HepG2 (cell line): ENCODE data around the gene DCPS.

ENCODE experiments used
- CTCF ChIP-seq: sonication (generic); formaldehyde crosslinking; IDR thresholded peaks from 2 replicates; pipeline ENCODE4 v1.5.0; 2020; ENCODE audit warnings: mild to moderate bottlenecking, missing genetic modification reagents, moderate library complexity
- EZH2 ChIP-seq: conservative IDR thresholded peaks from 2 replicates; pipeline ENCODE4 v1.6.1; 2012; ENCODE audit warnings: mild to moderate bottlenecking, low read depth, low read length, moderate library complexity
- KLF16 ChIP-seq, 2 experiments: sonication (generic) in 1 of 2; formaldehyde crosslinking in 1 of 2; IDR thresholded peaks; 2 replicates each; pipeline versions ENCODE4 v1.6.1 to v1.8.0; 2016 to 2023; ENCODE audit warnings: missing genetic modification reagents in 2 of 2, missing compliant biosample characterization in 1 of 2
- NBN ChIP-seq: fragments of 450-650 bp; conservative IDR thresholded peaks from 2 replicates; pipeline ENCODE4 v1.6.1; 2017
- POLR2A ChIP-seq, 2 experiments: IDR thresholded peaks; 2 replicates each; pipeline ENCODE4 v1.6.1; 2011; ENCODE audit warnings: low read depth in 2 of 2, low read length in 2 of 2, mild to moderate bottlenecking in 1 of 2, moderate library complexity in 1 of 2; ENCODE audit not compliant: insufficient read depth in 1 of 2
- TAF1 ChIP-seq: sonication (generic); formaldehyde crosslinking; IDR thresholded peaks from 2 replicates; pipeline ENCODE4 v1.4.0; 2020; ENCODE audit warnings: missing genetic modification reagents
- TMF1 ChIP-seq: sonication (generic); formaldehyde crosslinking; IDR thresholded peaks from 2 replicates; pipeline ENCODE4 v1.8.1; 2022; ENCODE audit warnings: low read depth, missing genetic modification reagents
- U2AF2 ChIP-seq: fragments of 200-400 bp; formaldehyde crosslinking; IDR thresholded peaks from 2 replicates; pipeline ENCODE4 v1.6.1; 2017; ENCODE audit warnings: low read depth, mild to moderate bottlenecking, low read length
- ZNF121 ChIP-seq: sonication (generic); formaldehyde crosslinking; IDR thresholded peaks from 2 replicates; pipeline ENCODE4 v1.5.0; 2020; ENCODE audit warnings: mild to moderate bottlenecking, missing genetic modification reagents
- ZNF142 ChIP-seq: sonication (generic); formaldehyde crosslinking; IDR thresholded peaks from 2 replicates; pipeline ENCODE4 v1.4.0; 2020; ENCODE audit warnings: missing genetic modification reagents
- ZNF274 ChIP-seq: sonication (generic); formaldehyde crosslinking; IDR thresholded peaks from 2 replicates; pipeline ENCODE4 v1.5.1; 2020; ENCODE audit warnings: mild to moderate bottlenecking, missing genetic modification reagents
- TF ChIP-seq, protein P1 (sequence below): IDR thresholded peaks from 2 replicates; pipeline ENCODE4 v1.6.1; 2016; ENCODE audit warnings: missing compliant biosample characterization, missing genetic modification reagents, borderline replicate concordance
- TF ChIP-seq, protein P2 (sequence below): sonication (generic); formaldehyde crosslinking; IDR thresholded peaks from 2 replicates; pipeline ENCODE4 v1.8.1; 2022; ENCODE audit warnings: mild to moderate bottlenecking, missing genetic modification reagents

DNA sequence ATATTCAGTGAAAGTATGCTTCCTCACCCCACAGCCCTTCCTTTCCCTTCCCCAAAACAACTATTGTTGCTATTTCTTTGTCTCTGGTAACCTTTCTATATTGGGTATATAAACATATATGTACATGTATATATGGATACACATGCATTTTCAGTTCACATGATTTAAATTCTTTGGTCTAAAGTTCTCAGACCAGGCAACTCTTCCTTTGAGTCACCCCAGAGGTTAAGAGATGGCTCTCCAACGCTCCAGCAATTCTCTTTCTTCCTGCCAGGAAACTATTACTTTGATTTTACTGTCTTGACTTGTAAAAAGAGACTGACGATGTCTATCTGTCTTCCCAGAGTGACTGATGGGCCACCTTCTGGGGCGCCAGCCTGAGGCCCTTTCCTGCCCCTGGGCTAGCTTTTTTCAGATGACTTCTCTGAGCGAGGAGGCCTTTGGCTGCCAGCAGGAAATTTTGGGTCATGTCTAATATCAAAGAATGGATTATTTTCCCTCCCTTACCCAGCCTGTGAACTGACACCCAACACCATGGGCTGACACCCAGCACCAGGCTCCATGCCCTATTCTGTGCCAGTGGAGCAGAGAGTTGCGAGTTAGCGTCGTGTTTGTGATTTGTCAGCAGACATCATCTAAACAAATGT is 37.2 kb downstream of the DCPS start:
- TF ChIP-seq, protein P1, sequence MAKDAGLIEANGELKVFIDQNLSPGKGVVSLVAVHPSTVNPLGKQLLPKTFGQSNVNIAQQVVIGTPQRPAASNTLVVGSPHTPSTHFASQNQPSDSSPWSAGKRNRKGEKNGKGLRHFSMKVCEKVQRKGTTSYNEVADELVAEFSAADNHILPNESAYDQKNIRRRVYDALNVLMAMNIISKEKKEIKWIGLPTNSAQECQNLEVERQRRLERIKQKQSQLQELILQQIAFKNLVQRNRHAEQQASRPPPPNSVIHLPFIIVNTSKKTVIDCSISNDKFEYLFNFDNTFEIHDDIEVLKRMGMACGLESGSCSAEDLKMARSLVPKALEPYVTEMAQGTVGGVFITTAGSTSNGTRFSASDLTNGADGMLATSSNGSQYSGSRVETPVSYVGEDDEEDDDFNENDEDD (CRISPR knock-in tag), result no peak
- no peak for TF ChIP-seq CTCF (CRISPR knock-in tag)
- TF ChIP-seq NBN, result no peak
- TF ChIP-seq POLR2A (IDR thresholded peaks at IDR 0.05; ENCODE audit: insufficient read depth in 1 of 2, low read depth in 2 of 2, low read length in 2 of 2), result no peak
- TF ChIP-seq EZH2, result no peak
- TF ChIP-seq, protein P2, sequence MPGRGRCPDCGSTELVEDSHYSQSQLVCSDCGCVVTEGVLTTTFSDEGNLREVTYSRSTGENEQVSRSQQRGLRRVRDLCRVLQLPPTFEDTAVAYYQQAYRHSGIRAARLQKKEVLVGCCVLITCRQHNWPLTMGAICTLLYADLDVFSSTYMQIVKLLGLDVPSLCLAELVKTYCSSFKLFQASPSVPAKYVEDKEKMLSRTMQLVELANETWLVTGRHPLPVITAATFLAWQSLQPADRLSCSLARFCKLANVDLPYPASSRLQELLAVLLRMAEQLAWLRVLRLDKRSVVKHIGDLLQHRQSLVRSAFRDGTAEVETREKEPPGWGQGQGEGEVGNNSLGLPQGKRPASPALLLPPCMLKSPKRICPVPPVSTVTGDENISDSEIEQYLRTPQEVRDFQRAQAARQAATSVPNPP (CRISPR knock-in tag), result no peak
- no peak for TF ChIP-seq TAF1 (CRISPR knock-in tag)
- no peak for TF ChIP-seq ZNF142 (CRISPR knock-in tag)
- no peak for TF ChIP-seq TMF1 (CRISPR knock-in tag)
- no peak for TF ChIP-seq ZNF274 (CRISPR knock-in tag)
- no peak for TF ChIP-seq U2AF2
- TF ChIP-seq ZNF121, result no peak
- TF ChIP-seq KLF16 (CRISPR knock-in tag; IDR thresholded peaks at IDR 0.05), result no peak
